Activated CD4-positive, alpha-beta T cell treated with anti-CD3 and anti-CD28 coated beads, Interleukin-2, amount 50 U/mL, for 24 hours (primary cell): Measurements from ENCODE around the gene INCENP.

ENCODE experiments used
- DNase-seq, 2 donors: peaks; one replicate each; pipeline ENCODE4 v3.0.0-alpha.2; 2020; ENCODE audit warnings: low read depth in 1 of 2, low spot score in 1 of 2

INCENP gene

DNA sequence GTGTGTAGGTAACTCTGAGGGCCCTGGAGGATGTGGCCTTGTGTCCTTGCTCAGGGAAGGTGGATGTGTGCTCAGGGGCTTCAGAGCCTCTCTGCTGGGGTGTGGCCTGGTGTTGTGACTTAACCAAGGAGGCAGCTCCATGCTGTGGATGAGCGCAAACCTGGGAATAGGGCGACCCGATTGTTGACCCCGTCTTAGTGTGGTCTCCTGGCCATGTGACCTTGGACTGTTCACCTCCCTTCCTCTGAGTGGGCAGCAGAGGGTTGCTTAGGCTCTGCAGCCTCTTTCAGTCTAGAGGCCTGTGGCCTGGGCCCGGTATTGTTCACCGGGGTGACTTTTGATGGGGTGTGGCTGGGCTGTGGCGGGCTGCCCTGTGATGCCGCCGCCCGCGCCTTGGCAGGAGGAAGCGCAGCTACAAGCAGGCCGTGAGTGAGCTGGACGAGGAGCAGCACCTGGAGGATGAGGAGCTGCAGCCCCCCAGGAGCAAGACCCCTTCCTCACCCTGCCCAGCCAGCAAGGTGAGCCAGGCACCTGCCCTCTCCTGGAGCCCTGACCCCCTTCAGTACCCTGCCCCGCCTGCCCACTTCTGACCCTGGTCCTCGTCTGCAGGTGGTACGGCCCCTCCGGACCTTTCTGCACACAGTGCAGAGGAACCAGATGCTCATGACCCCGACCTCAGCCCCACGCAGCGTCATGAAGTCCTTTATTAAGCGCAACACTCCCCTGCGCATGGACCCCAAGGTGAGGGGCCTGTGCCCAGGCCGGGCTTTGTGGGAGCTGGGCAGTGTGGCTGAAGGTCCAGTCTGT lies 16.7 kb downstream of the INCENP start:
- DNase-seq, result no peak

DNA sequence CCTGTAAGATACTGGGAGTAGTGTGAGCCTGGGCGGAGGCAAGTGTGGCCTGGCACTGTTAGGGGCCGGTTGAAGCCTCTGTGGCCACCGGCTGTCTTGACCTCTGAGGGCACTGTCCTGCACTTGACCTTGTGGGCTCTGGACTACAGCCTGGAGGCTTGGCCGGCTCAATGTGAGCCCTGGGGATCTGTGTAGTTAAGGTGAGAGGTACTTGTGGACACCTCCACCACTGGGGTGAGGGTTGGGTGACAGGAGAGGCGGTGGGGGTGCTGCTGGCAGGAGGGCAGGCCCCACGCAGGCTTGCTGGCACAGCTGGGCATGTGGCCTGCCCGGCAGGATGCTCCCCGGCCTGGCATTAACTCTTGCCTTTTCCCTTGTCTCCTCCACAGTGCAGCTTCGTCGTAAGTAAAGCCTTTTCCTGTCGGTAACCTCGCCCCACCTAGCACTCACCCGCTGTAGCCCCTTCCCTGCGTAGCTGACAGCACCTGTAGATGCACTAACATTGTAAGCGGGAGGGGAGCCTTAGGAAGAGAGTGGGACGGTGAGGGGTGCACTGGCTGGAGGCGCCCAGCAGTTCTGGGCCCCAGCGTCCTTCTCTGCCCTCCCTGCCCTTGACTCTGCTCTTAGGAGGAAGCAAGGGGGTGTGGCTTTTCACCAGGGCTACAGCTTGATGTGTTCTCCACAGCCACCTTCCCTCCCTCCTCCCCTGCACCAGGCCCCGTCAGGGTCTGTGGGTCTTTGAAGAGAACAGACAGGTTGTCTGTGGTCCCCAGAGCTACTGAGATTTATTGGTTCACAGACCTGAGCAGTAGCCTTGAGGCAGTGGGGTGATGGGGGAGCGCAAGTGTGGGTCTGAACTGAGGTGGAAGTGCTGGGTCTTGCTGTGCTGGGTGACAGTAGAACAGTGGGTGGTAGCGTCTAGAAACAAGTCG lies 17.6 kb downstream of the INCENP start:
- no peak for DNase-seq

DNA sequence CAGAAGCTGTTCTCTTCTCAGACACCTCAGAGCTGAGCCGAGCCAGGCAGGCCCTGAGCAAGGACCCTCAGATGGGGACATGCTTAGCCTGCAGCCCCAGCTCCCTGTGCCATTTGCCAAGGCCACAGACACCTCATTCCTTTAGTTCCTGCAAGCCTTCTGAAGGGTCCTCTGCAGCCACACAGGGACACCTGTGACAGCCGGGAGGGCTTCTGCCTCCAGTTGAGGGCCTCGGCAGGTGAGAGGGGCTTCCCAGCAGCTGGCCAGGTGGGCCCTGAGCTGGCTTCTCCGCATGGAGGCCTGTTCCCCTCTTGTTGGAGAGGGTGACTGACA lies 18.2 kb downstream of the INCENP start:
- no peak for DNase-seq

DNA sequence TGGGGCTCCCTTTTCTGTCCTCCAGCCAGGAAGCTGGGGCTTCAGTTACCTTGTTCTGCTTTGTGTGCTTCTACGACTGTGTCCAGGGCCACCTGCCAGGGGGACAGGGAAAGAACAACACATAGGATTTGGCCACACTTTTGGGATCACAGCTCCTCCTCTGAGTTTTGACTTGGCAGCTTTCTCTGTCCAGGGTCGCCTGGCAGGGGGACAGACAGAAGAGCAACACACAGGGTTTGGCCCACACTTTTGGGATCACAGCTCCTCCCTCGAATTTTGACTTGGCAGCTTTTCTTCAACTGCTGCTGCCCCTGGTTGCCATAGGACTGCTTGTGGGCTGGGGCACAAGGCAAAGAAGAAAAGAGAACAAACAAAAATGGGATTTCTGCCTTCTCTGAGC lies 19.1 kb downstream of the INCENP start:
- DNase-seq, result no peak

DNA sequence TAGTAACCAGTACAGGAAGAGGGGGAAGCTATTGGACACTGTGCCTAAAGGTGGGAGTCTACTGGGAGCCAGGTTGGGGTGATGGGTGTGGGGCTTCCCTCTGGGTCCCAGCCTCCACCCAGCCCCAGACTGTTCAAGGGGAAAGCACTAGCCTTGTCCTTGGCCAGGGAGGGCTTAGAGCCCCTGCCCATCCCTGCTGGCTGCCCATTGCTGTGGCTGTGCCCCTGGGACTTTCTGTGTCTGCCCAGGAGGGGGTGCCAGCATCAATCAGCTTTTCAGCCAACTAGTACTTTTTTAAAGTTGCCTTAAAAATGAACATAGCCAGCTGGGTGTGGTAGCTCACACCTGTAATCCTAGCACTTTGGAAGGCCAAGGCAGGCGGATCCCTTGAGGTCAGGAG lies 19.9 kb downstream of the INCENP start:
- DNase-seq, result no peak

DNA sequence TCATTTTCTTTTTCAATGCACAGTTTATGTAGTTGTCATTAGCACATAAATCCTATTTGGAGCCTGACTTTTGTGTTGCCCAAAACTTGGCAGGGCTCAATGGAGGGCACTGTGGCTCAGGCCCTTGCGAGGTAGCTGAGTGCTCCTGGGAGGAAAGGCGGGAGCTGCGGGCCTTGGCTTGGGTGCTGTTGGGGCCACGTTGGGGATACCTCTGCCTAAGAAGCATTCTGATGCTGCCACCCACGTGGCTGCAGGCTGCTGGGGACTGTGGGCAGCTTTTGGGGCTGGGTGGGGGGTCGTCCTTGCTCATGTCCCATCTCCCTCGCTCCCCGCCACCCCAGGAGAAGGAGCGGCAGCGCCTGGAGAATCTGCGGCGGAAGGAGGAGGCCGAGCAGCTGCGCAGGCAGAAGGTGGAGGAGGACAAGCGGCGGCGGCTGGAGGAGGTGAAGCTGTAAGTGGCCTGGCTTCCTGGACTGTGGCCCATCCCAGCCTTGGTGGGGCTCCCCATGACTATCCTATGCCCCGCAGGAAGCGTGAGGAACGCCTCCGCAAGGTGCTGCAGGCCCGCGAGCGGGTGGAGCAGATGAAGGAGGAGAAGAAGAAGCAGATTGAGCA lies 20.9 kb downstream of the INCENP start:
- DNase-seq, result no peak

DNA sequence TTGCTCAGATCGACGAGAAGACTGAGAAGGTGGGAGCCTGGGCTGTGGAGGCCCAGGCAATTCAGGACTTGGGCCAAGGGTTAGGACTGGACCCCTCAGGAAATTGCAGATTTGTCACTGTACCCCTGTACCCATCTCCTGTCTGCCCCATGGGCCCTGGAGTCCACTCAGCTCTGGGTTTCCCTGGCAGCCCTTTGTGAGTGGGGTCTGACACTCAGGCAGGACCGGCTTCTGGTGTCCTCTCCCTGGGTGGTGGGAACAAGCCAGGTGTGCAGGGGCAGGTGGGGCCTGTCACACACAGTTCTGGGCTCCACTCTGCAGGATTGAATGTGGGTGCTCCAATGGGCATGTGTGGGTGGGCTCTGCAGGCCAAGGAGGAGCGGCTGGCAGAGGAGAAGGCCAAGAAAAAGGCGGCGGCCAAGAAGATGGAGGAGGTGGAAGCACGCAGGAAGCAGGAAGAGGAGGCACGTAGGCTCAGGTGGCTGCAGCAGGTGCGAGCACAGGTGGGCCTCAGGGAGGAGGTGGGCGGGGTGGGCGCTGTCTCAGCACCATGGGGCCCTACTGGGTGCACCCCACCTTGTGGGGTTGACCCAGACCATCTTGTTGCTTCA lies 21.6 kb downstream of the INCENP start:
- DNase-seq, result no peak

DNA sequence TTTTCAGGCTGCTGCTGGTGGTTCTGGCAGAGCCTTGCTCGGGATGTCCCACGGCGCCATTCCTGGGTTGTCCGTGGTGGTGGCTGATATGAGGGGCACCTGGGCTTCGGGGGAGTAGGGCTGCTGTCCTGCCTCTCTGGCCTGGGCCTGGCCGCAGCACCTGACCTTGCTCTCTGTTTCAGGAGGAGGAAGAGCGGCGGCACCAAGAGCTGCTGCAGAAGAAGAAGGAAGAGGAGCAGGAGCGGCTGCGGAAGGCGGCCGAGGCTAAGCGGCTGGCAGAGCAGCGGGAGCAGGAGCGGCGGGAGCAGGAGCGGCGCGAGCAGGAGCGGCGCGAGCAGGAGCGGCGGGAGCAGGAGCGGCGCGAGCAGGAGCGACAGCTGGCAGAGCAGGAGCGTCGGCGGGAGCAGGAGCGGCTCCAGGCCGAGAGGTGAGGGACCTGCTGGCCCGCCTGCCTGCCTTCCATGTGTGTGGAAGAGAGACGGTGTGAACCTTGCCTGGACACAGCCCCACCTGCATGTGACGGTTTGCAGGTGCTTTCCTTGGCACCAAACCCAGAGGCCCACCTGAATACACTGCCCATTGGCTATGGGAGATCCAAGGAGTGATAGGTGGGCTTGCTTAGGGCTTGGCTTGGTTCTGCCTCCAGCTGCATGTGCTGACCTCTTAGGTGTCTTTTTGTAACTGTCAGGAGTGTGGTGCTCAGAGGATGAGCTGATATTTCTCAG lies 22.8 kb downstream of the INCENP start:
- DNase-seq, result no peak

DNA sequence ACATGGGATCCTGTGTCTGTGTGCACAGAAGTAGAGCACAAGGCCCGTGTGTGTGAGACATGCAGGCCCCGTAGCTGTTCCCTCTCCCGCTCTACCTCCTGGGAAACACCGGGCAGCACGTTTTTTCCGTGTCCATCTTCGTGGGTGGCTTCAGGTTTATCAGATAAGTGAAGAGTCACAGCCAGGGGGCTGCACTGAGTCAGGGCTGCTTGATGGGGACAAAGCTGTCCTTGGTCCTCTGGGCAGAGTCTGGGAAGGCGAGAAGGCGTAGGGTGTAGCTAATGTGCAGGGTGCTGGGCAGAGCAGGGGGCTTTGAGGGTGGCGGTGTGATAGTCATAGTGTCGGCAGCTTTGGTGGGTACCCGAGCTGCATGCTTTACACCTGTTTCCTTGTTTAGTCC lies 23.7 kb downstream of the INCENP start:
- DNase-seq, result no peak

DNA sequence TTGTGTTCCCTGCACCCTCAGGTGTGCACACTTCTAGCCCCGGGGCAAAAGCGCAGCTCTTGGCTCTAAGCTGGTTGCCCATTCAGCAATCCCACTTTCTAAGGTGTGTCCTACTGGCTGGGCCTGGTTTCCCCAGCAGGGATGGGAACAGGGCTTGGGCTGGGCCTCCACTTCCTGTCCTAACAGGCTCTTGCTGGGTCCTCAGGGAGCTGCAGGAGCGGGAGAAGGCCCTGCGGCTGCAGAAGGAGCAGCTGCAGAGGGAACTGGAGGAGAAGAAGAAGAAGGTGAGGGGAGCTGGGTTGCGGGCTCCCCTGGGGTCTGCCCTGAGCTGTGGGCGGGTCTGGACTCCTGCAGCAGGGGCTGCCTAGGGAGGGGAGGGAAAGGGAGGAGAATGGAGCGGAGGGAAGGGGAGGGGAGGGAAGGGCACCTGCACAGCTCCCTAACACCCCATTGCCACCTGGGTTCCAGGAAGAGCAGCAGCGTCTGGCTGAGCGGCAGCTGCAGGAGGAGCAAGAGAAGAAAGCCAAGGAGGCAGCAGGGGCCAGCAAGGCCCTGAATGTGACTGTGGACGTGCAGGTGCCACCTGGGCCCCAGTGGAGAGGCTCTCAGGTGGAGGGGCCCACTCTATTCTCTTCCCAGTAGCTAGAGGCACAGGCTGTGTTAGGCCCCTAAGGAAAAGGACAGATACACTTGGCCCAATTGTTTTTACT lies 24.6 kb downstream of the INCENP start:
- DNase-seq, result no peak

DNA sequence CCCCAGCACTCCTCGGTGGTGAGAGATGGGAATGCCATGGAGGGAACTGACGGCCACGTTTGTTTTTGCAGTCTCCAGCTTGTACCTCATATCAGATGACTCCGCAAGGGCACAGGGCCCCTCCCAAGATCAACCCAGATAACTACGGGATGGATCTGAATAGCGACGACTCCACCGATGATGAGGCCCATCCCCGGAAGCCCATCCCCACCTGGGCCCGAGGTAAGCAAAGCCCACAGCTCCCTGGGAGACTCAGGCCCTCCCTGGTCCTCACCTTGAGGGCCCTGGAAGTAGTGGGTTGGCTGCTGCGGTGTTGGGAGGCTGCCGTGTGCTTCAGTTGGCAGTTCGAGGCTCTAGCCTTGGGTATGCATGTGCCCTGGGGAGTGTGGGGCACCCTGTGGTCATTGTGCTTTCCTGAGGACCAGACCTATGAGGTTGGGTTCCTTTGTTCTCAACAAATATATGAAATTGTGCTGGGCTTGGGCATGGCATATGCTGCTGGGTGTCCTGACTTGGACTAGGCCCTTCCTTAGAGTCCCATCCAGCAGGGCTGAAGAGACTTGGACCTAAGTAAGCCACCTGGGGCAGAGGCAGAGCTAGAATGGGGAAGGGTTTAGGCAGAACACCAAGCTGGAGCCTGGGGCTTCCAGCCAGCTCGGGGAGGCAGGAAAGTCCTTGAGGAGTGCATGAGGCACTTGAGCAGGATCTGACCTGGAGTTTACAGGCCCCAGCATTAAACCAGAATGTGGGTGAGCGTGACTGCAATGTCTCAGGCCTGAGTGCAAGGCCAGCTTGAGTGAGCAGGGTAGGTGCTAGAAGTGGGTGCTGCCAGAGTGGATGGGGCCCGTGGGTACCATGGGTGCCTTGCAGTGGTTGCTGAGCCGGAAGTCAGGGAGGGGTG lies 26.4 kb downstream of the INCENP start:
- DNase-seq, result no peak

DNA sequence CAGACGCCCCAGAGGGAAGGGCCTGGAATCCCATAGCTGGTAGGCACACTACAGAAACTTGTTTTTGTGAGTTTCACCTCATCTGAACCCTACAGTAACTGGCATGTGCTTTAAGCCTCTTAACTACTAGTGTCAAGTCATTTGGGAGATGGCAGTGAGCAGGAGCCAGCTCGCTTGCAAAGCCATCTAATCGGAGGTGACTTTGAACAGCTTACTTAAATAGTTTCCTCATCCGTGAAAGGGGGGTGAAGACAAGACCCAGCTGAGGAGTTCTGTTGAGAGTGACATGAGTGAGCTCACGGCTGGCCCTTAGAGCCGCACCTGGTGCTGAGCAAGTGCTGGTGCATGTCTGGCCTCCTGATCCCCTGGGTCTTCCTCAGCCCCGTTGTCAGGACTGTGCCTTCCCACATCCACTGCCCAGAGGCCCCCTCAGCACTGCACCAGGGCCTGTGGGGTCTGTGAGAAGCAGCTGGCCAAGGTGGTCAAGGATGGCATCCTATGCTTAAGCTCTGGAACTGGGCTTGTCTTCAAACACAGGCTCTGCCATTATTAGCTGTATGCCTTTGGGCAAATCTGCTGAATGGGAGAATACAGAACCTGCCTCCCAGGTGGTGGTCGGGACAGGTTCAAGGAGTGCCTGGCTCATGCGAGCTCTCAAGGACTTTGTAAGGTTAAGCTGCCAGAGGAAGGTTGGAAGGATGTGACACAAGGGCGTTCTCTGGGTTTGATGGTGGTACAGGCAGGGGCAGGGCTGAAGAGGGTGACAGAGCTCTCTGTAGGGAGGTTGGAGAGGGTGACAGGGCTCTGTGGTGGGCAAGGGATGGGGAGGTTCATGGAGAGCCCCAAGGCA lies 27.3 kb downstream of the INCENP start:
- DNase-seq, result no peak

DNA sequence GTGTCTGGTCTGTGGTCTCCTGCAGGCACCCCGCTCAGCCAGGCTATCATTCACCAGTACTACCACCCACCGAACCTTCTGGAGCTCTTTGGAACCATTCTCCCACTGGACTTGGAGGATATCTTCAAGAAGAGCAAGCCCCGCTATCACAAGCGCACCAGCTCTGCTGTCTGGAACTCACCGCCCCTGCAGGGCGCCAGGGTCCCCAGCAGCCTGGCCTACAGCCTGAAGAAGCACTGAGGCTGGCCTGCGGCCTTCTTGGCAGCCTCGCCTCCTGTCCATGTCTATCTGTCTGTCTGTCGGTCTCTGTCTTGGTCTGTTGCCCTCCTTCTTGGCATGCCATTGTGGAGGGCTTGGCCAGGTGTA lies 27.9 kb downstream of the INCENP start:
- no peak for DNase-seq

DNA sequence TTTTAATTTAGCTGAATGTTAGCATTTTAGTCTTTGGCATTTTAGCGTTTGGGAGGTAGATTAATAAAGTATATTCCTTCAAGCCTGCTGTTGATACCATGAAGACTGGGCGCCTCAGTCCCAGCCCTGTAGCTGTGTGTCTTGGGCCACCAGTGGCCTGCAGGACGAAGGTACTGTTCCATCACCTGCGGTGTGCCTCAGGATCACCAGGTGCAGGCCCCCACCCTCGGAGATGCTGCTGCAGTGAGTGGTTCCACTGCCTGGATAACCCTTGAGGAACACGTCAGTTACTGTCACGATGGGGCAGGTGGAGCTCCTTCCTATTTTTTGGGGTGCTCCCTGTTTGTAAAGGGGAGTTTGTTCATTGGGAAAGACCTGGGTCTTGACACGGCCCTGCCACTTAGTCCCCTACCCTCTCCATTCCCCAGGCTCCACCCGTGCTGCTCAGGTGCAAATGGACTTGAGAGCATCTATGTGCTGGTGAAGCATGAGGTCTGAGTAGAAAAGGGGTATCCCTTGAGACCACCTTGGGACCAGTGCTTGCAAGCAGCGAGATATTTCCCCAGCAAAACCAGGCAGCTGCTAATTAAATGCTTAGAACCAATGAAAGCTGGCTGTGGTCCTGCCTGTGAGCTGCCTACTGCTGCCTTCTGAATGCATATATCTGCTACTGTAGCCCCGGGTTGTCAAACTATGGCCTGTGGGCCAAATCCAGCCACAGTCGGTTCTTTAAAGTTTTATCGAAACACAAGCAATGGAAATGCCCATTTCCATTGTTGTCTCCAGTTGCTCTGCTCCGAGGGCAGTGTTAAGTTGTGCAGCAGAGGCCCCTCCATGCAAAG lies 28.7 kb downstream of the INCENP start:
- DNase-seq, result no peak

DNA sequence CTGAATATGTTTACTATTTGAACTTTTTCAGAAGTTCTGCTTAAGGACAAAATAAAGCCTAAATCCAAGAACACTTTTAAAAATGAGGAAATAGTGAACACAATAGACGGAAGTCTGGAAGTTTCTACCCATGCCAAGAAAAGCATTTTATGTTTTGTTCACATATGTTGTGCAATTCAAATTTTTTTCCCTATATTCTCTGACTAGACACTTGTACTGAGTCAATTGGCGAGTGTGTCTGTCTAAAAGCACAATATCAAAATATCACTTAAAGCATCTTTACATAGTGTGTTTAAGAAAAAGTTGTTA lies 29.2 kb downstream of the INCENP start:
- DNase-seq, result no peak

DNA sequence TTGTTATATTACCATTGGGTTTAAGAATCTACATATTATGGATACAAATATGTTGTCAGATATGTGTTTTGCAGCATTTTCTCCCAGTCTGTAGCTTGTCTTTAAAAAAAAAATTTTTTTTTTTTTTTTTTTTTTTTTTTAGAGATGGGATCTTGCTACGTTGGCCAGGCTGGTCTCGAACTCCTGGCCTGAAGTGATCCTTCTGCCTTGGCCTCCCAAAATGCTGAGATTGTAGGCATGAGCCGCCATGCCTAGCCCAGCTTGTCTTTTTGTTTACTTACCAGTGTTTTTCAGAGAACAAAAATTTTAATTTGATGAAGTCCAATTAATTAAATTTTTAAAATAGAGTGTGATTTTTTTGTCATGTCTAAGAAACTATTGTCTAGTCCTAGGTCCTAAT lies 29.8 kb downstream of the INCENP start:
- DNase-seq, result no peak

DNA sequence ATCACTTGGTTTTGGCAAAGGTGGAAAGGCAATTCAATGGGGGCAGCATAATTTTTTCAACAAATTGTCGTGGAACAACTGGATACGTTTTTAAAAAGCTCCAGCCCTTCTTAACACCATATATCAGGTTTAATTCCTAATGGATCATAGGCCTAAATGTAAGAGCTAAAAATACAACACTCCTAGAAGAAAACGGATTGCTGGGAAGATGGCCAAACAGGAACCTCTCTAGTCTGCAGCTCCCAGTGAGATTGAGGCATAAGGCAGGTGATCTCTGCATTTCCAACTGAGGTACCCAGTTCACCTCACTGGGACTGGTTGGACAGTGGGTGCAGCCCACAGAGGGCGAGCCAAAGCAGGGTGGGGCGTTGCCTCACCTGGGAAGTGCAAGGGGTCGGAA lies 33.8 kb downstream of the INCENP start:
- DNase-seq, result no peak

DNA sequence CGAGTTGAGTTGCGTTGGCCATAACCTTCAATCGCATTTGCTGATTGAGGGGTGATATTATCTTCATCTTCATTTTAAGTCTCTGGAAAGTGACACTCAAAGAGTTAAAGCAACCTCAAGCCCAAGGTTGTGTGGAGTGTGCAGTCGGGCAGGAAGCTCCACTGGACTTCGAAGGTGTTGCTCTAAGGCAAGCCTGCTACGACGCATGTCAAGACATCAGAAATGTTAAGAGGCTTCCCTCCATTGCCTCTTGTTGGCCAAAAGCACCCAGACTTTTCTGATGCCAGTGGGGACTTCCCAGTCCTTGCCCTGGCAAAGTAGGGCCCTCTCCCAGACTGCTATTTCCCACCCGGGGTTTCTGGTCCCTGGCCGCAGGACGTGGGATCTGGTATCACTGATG lies 42.6 kb downstream of the INCENP start:
- no peak for DNase-seq
